HepG2 (cell line): Measurements from ENCODE around the gene SRSF12. TPM values are rescaled to one million over a fixed set of nuclear protein-coding genes. Genes with fewer than 3 reads are reported as not detected.

ENCODE experiments used
- ATAC-seq: fragments of 200-7000 bp; cut with Tn5 transposase; 3 replicates; pipeline ENCODE4 v1.9.1; 2020; ENCODE audit warnings: mild to moderate bottlenecking, moderate library complexity
- BruUV-seq: library from RNA; stranded (reverse); fragments of 400-500 nt; replicated peaks from 2 replicates; lab custom pipeline; 2021; lab: Mats Ljungman, UMichigan
- CTCF ChIA-PET: fragments of 300-600 bp; formaldehyde crosslinking; extraction: SDS; loops from one replicate; lab custom pipeline; 2021; ENCODE audit warnings: low total read pairs, inconsistent platforms, low intra/inter-chr PET ratio; lab: Yijun Ruan, JAX
- POLR2A ChIA-PET: fragments of 350-600 bp; sonication (Branson Sonifier 250); formaldehyde crosslinking; loops from one replicate; lab custom pipeline; 2020; ENCODE audit warnings: antibody characterized with exemption, inconsistent platforms; lab: Yijun Ruan, JAX
- DNase-seq: peaks from one replicate; pipeline ENCODE4 v3.0.0-alpha.2; 2015; ENCODE audit warnings: low spot score
- FAIRE-seq: peaks from 3 replicates; lab custom pipeline; 2011; peaks lifted over from hg19 to GRCh38; lab: Jason Lieb, UNC
- H2AFZ ChIP-seq: one replicate; pipeline ENCODE4 v1.6.1; 2011; ENCODE audit warnings: low read length, inconsistent platforms
- H3K27ac ChIP-seq: fragments of 300-600 bp; 3 replicates; pipeline ENCODE4 v1.8.0; 2011; ENCODE audit warnings: mixed run types, mild to moderate bottlenecking, mixed read lengths, low read length, inconsistent platforms; ENCODE audit not compliant: insufficient read depth; ENCODE audit errors: extremely low read length
- H3K27me3 ChIP-seq, 2 experiments: fragments of 200-600 bp in 1 of 2; 2 replicates in 1 of 2; 3 replicates in 1 of 2; pipeline versions ENCODE4 v1.6.0 to v1.8.0; 2011; ENCODE audit warnings: low read length in 2 of 2, mild to moderate bottlenecking in 2 of 2, moderate library complexity in 2 of 2, inconsistent platforms in 1 of 2; ENCODE audit not compliant: insufficient read depth in 2 of 2, control insufficient read depth in 1 of 2
- H3K36me3 ChIP-seq, 2 experiments: fragments of 200-600 bp in 1 of 2; replicated peaks in 1 of 2; 2 replicates in 1 of 2; 3 replicates in 1 of 2; pipeline versions ENCODE4 v1.5.1 to v1.8.0; 2011; ENCODE audit warnings: low read length in 2 of 2, inconsistent platforms in 1 of 2; ENCODE audit not compliant: insufficient read depth in 2 of 2, control insufficient read depth in 1 of 2
- H3K4me1 ChIP-seq: 2 replicates; pipeline ENCODE4 v1.5.1; 2012; ENCODE audit warnings: low read length, inconsistent platforms; ENCODE audit not compliant: insufficient read depth
- H3K4me2 ChIP-seq: 2 replicates; pipeline ENCODE4 v1.6.0; 2011; ENCODE audit warnings: low read depth, low read length, inconsistent platforms
- H3K4me3 ChIP-seq, 3 experiments: fragments of 200-600 bp in 1 of 3; sonication (generic), shearing (Covaris generic) in 1 of 3; replicated peaks in 1 of 3; 2 replicates each; pipeline ENCODE4 v1.5.1; 2011 to 2016; ENCODE audit warnings: low read length in 3 of 3, inconsistent platforms in 2 of 3, low read depth in 2 of 3, mild to moderate bottlenecking in 2 of 3, control low read depth in 1 of 3, mixed read lengths in 1 of 3; ENCODE audit not compliant: insufficient read depth in 1 of 3
- H3K79me2 ChIP-seq: one replicate; pipeline ENCODE4 v1.6.1; 2011; ENCODE audit warnings: low read length, inconsistent platforms; ENCODE audit not compliant: insufficient read depth
- H3K9ac ChIP-seq: 2 replicates; pipeline ENCODE4 v1.6.0; 2011; ENCODE audit warnings: mild to moderate bottlenecking, low read depth, low read length, inconsistent platforms; ENCODE audit not compliant: insufficient read depth
- H3K9me3 ChIP-seq: 2 replicates; pipeline ENCODE4 v1.5.1; 2012; ENCODE audit warnings: mild to moderate bottlenecking, low read length
- H4K20me1 ChIP-seq: 2 replicates; pipeline ENCODE4 v1.6.0; 2011; ENCODE audit warnings: inconsistent platforms, mild to moderate bottlenecking, low read length, moderate library complexity; ENCODE audit not compliant: insufficient read depth
- CEBPG ChIP-seq: IDR thresholded peaks from 2 replicates; pipeline ENCODE4 v1.6.1; 2016
- FOXA1 ChIP-seq, 2 experiments: fragments of 450-650 bp in 1 of 2; sonication (generic) in 1 of 2; formaldehyde crosslinking in 1 of 2; IDR thresholded peaks; 2 replicates each; pipeline versions ENCODE4 v1.4.0 to v1.6.1; 2016 to 2020; ENCODE audit warnings: missing genetic modification reagents in 1 of 2
- HDAC1 ChIP-seq: sonication (generic); formaldehyde crosslinking; IDR thresholded peaks from 2 replicates; pipeline ENCODE4 v1.5.1; 2020; ENCODE audit warnings: mild to moderate bottlenecking, missing genetic modification reagents
- KLF12 ChIP-seq: sonication (generic); formaldehyde crosslinking; IDR thresholded peaks from 2 replicates; pipeline ENCODE4 v1.4.0; 2020; ENCODE audit warnings: missing genetic modification reagents, borderline replicate concordance
- KMT2B ChIP-seq: IDR thresholded peaks from 2 replicates; pipeline ENCODE4 v1.6.1; 2016; ENCODE audit warnings: missing genetic modification reagents, missing compliant biosample characterization
- MYPOP ChIP-seq: sonication (generic); formaldehyde crosslinking; IDR thresholded peaks from 2 replicates; pipeline ENCODE4 v1.8.1; 2023; ENCODE audit warnings: mild to moderate bottlenecking, moderate library complexity, missing genetic modification reagents
- PAXIP1 ChIP-seq: sonication (generic); formaldehyde crosslinking; conservative IDR thresholded peaks from 2 replicates; pipeline ENCODE4 v1.4.0; 2020; ENCODE audit warnings: mild to moderate bottlenecking, missing genetic modification reagents, moderate library complexity
- SOX6 ChIP-seq, 2 experiments: fragments of 450-650 bp in 1 of 2; sonication (generic) in 1 of 2; formaldehyde crosslinking in 1 of 2; IDR thresholded peaks; 2 replicates each; pipeline versions ENCODE4 v1.4.0 to v1.6.1; 2017 to 2020; ENCODE audit warnings: antibody characterized with exemption in 1 of 2, mild to moderate bottlenecking in 1 of 2, missing genetic modification reagents in 1 of 2
- ZGPAT ChIP-seq: IDR thresholded peaks from 2 replicates; pipeline ENCODE4 v1.6.1; 2016; ENCODE audit warnings: mild to moderate bottlenecking
- ZNF121 ChIP-seq: sonication (generic); formaldehyde crosslinking; IDR thresholded peaks from 2 replicates; pipeline ENCODE4 v1.5.0; 2020; ENCODE audit warnings: mild to moderate bottlenecking, missing genetic modification reagents
- ZNF292 ChIP-seq: sonication (generic); formaldehyde crosslinking; IDR thresholded peaks from 2 replicates; pipeline ENCODE4 v1.8.1; 2022; ENCODE audit warnings: mild to moderate bottlenecking, low read depth, missing genetic modification reagents, borderline replicate concordance
- ZNF432 ChIP-seq: sonication (generic); formaldehyde crosslinking; IDR thresholded peaks from 2 replicates; pipeline ENCODE4 v1.5.0; 2020; ENCODE audit warnings: missing genetic modification reagents, mild to moderate bottlenecking, borderline replicate concordance
- ZNF577 ChIP-seq: sonication (generic); formaldehyde crosslinking; IDR thresholded peaks from 2 replicates; pipeline ENCODE4 v1.4.0; 2020; ENCODE audit warnings: mild to moderate bottlenecking, low read depth, missing genetic modification reagents, borderline replicate concordance
- in situ Hi-C: cut with HindIII; loops from 2 replicates; pipeline ENCODE4 v1.10.0; 2017; ENCODE audit warnings: low pct_unique_long_range_greater_than_20kb; ENCODE audit not compliant: extremely low pct_ligation_motif_present
- intact Hi-C: fragments of 100-400 bp; cut with micrococcal nuclease; formaldehyde crosslinking; loops from one replicate; pipeline ENCODE4 v1.10.0; 2022; ENCODE audit not compliant: unreplicated experiment
- polyA plus RNA-seq, 8 experiments: library from polyadenylated mRNA; depleted of rRNA in 3 of 8; stranded (reverse) in 7 of 8; unstranded in 1 of 8; fragments of >200 nt; fragmentation: Illumina TruSeq in 4 of 8; extraction: Trizol in 4 of 8; gene quantifications; 2 replicates each; pipeline versions ENCODE4 v1.2.1 to v1.2.3, GENCODE V29; 2011 to 2016; ENCODE audit warnings: low read depth in 4 of 8, missing spikeins in 1 of 8, mixed read lengths in 1 of 8; ENCODE audit not compliant: insufficient read depth in 1 of 8
- total RNA-seq, 5 experiments: library from RNA; depleted of rRNA; stranded (reverse); fragments of >200 nt; fragmentation: Illumina TruSeq; extraction: Trizol; gene quantifications; 2 replicates each; pipeline ENCODE4 v1.2.3, GENCODE V29; 2016; ENCODE audit warnings: low read depth in 1 of 5
- TF ChIP-seq, protein P1 (sequence below): IDR thresholded peaks from 2 replicates; pipeline ENCODE4 v1.6.1; 2016; ENCODE audit warnings: low read depth

SRSF12 gene
- total and polyA plus RNA-seq, 2 of the 13 experiments (the other 11 are each of a cell fraction or from before 2014, with no cell fraction given): 1.7 to 1.9 TPM

DNA sequence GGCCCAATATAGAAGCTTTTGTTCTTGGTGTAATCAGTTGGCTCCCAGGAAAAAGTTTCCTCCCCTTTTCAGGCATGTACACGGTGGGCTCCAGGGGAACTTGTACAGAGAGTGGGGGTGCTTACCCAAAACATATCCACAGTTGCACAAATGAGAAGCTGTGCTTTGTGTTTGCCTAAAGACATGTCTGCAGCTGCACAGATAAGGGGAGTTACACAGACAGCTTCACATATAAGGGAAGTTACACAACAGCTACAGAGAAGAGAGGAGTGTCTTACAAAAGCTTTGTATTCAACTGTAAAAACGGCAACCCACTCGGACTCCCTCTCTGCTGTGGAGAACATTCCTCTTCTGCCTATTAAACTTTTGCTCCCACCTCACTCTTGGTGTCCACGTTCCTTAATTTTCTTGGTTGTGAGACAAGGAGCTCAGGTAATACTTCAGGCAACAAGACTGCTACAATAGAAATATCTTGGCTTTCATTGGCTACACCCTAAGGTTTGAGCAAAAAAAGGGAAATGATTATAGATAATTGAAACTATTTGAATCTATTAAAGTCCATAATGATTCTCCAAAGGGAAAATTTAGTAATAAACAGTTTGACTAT, 44.8 kb downstream of the SRSF12 start (continued):
- TF ChIP-seq ZNF292 (peak; percentile 81; the same call in 1 of the 2 replicates), MYPOP (CRISPR knock-in tag) (no peak), KMT2B (CRISPR knock-in tag) (0 out of 2 replicates have a peak, but pooled peaks have one; percentile 26), KLF12 (no peak), CEBPG (CRISPR knock-in tag) (peak; percentile 79), SOX6 (IDR thresholded peaks at IDR 0.05) (no peak), SOX6 (CRISPR knock-in tag; IDR thresholded peaks at IDR 0.05) (0 out of 2 replicates have a peak, but pooled peaks have one; percentile 17), ZGPAT (no peak)

DNA sequence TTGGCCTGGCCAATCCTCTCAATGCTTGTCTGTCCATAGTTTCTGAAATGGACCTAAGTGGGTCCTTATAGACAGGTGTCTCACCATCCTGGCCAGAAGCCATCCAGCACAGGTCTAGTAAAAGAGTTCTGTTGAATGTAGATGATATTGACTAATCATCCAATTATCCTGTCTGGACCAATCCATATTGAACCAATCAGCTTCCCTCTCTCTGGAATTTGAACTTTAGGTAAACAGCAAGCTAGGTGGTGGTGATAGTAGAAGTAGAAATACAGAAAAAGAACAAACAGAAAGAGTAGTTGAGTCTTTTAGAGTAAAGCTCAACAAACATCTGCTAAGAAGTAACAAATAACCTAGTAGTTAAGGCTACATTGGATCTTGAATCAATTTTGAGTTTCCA, 46.8 kb downstream of the SRSF12 start:
- Histone ChIP-seq H4K20me1 (no peaks in the 10 kb centered on the region), H2AFZ (no peak overlapping the region), H3K36me3 (no peaks in the 10 kb centered on the region), H3K4me3 (no peak overlapping the region), H3K4me2 (peak overlapping the region; percentile 47), H3K79me2 (no peaks in the 10 kb centered on the region), H3K9me3 (no peaks in the 10 kb centered on the region), H3K27ac (no peak overlapping the region), H3K27me3 (no peaks in the 10 kb centered on the region), H3K9ac (no peak overlapping the region), H3K4me1 (peaks cover 64% of the 10 kb centered on the region)
- DNase-seq: peak; percentile 87
- CTCF ChIA-PET: no interaction called here
- POLR2A ChIA-PET: interaction anchor here (0.6 to 8.6 kb wide), 4 partner anchors 11 to 167 kb away, joined by 3 to 117 read pairs (median 3); partner anchors contain the start of gene PNRC1
- peak; percentile 89 for ATAC-seq
- in situ Hi-C loops (no loop called here), intact Hi-C loops (loop anchor here (5.0 kb wide), 1 partner anchor 34 kb away; no protein-coding TSS in a partner anchor)
- BruUV-seq: no TSS peak
- FAIRE-seq: peak; percentile 72
- TF ChIP-seq HDAC1 (CRISPR knock-in tag): peak; percentile 62
- peak; percentile 58 for TF ChIP-seq FOXA1 (IDR thresholded peaks at IDR 0.05)
- TF ChIP-seq FOXA1 (CRISPR knock-in tag; IDR thresholded peaks at IDR 0.05): peak; percentile 89
- TF ChIP-seq, protein P1, sequence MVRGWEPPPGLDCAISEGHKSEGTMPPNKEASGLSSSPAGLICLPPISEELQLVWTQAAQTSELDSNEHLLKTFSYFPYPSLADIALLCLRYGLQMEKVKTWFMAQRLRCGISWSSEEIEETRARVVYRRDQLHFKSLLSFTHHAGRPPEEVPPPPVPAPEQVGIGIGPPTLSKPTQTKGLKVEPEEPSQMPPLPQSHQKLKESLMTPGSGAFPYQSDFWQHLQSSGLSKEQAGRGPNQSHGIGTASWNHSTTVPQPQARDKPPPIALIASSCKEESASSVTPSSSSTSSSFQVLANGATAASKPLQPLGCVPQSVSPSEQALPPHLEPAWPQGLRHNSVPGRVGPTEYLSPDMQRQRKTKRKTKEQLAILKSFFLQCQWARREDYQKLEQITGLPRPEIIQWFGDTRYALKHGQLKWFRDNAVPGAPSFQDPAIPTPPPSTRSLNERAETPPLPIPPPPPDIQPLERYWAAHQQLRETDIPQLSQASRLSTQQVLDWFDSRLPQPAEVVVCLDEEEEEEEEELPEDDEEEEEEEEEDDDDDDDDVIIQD: peak; percentile 77; the same call in 1 of the 2 replicates
- peak; percentile 71 for TF ChIP-seq ZNF121 (CRISPR knock-in tag)
- TF ChIP-seq ZNF577 (CRISPR knock-in tag): no peak
- no peak for TF ChIP-seq ZNF432 (CRISPR knock-in tag)
- peak; percentile 90 for TF ChIP-seq PAXIP1 (CRISPR knock-in tag)
